Skin of body (tissue), 2 donors: ENCODE measurements around the gene CAPN11. TPM values are rescaled to one million over a fixed set of nuclear protein-coding genes. Genes with fewer than 3 reads are reported as not detected.
"Not testable (repeated sequence)": the region's sequence is repeated elsewhere in the genome, so short reads cannot be mapped to it uniquely, and the experiment has no call there.

Experiments used
- DNase-seq: peaks from one replicate; lab custom pipeline; 2025; lab: John Stamatoyannopoulos, UW
- total RNA-seq: library from RNA; depleted of rRNA; stranded (reverse); fragments of >200 nt; gene quantifications from one replicate; pipeline ENCODE4 v1.2.3, GENCODE V29; 2014

Gene CAPN11
- total RNA-seq, 1 donor from 2014 or later, result 0.89 TPM

- no peak for DNase-seq
These were observed 26.7 kb upstream of the CAPN11 start for GRCh38 chr6:44131892-44132291.

DNA sequence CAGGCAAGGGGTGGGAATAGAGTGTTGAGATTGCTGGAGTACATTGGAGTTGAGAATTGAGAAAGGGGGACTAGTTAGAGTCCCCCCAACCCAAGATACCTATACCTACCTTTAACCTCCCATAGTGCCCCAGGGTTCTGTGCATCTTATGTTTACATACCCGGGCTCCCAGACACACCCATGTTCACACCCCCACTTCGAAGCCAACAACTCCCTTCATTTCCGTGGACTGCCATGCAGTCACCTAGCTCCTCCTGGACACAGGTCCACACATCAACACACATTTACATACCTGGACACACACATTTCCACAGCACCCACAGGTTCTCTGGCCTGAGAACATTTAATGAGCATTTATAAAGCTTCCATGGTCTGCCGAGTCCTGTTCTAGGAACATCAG, 26.1 kb upstream of the CAPN11 start:
- no peak for DNase-seq

GRCh38 chr6:44133003-44133931, 25.4 kb upstream of the CAPN11 start:
- peak; percentile 62 for DNase-seq

GRCh38 chr6:44133981-44134711, 24.5 kb upstream of the CAPN11 start:
- no peak for DNase-seq

DNA sequence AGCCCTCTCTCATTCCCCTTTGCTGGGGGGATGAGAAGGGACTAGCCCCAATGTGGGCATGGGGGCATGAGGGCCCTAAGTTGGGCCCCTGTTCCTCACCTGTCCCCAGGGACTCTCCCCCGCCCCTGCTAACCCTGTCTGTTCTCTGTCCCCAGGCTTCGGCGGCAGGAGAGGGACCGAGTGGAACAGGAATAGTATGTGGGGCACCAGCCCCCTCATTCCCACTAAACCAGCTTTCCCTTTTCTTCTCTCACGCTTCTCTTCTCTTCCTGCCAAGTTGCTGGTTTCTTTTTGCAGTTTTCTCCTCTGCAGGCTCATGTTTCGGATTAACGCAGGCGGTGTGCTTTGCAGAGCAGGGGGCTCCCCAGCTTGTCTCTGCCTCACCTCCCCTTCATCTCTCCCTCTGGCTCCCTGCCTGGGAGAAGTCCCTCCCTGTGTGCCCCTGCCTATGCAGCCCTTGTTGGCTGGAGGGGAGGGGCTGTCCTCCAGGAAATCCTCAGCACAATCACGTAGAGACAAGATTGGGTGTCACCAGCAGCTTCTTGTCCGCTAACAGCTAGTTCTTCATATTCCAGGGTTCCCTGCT, 23.4 kb upstream of the CAPN11 start:
- no peak for DNase-seq

DNA sequence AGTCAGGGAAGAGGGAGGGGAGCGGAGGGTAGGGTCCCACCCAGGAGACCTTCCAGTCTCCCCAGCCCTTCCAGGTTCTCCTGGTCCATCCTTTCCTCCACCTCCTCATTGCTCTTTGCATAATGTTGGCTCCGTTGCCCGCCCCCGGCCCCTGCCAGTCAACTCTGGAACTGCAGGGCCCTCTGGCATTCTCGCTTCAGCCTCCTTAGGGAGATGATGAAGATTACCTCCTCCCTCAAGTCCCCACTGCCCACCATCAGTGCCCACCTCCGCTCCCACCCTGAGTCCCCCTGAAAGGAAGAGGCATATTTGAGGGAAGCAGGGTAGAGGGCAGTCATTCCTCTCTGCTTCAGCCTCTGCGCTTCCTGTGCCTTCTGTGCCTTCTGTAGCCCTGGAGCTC, 22.7 kb upstream of the CAPN11 start:
- no peak for DNase-seq

GRCh38 chr6:44138717-44139350, 19.8 kb upstream of the CAPN11 start:
- DNase-seq, result no peak

DNA sequence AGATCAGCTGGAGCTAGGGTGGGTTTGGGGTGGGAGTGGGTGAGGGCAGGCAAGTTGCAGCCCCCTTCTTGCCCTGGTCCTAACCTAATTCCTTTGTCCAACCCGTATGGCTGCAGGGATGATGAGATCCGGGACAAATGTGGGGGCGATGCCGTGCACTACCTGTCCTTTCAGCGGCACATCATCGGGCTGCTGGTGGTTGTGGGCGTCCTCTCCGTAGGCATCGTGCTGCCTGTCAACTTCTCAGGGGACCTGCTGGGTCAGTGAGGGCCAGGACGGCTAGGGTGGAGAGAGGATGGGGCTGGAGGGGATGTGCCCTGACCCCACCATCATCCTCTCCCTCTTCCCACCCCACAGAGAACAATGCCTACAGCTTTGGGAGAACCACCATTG, 19.3 kb upstream of the CAPN11 start:
- no peak for DNase-seq

DNA sequence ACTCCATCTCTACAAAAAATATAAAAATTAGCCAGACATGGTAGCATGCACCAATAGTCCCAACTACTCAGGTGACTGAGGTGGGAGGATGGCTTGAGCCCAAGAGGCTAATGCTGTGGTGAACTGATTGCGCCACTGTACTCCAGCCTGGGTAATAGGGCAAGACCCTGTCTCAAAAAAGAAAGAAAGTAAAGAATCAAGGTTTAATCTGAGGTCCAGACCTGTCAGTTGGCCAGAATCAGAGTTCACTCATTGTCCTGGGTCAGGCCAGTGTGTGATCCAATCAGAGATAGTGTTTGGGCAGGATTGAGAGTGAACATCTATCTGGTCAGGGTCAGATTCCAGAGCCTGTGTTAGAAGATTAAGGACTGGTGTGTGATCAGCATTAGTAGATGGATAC, 15.8 kb upstream of the CAPN11 start:
- DNase-seq, result no peak

DNA sequence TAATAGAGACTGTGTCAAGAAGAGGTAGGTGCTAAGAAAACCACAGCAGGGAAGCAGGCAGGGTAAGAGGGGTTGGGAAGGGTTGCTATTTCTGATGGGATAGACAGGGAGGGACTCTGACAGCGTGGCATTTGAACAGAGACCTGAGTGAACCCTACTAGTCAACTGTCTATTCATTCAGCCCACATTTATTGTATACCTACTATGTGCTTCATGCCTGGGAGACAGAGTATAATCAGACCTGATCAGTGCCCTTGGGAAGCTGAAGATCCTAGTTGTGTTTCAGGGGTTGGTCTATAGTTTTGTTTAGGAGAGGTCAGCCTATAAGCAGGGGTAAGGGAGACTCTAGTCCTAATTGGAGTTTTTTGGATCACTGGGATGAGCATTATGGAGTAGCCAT, 14.9 kb upstream of the CAPN11 start:
- no peak for DNase-seq

DNA sequence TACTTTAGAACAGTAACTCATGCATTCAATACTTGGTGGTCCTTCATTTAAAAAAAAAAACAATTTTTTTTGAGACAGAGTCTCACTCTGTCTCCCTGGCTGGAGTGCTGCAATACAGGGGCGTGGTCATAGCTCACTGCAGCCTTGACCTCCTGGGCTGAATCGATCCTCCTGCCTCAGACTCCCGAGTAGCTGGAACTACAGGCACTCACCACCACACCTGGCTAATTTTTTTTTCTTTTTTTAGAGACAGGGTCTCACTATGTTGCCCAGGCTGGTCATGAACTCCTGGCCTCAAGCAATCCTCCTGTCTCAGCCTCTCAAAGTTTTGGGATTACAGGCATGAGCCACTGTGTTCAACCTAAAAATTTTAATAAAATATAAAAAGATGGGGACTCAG, 14.1 kb upstream of the CAPN11 start:
- not testable (repeated sequence) for DNase-seq

DNA sequence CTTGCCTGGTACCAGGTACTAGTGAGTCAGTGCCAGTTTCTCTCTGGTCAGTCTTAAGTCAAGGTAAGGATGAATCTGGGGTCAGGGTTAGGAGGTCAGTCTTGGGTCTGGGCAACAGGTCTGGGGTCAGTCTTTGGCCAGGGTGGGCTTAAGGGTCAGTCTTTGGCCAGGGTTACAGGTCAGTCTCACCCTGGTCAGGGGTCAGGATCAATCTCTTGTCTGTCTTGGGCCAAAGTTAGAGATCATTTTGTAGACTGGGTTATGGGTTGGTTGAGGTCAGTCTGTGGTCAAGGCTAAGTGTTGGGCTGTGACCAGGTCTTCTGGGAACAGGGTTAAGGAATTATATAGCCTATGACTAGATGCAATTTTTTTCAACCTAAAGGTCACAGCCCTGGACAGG, 12.8 kb upstream of the CAPN11 start:
- DNase-seq, result no peak

DNA sequence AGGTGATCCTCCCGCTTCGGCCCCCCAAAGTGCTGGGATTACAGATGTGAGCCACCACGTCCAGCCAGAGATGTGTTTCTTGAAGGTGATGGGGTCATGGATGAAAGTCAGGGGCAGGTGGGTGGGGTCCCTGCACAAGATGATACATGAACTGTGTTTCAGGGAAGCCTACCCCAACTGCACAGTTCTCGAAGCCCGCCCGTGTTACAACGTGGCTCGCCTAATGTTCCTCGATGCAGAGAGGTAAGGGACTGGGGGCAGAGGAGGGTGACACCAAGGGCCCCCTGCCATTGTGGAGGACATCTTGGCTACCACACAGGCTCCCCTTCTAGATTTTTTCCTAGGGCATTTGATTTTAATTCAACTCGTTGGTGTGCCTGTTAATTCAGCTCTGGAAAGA, 11.9 kb upstream of the CAPN11 start:
- DNase-seq, result no peak

DNA sequence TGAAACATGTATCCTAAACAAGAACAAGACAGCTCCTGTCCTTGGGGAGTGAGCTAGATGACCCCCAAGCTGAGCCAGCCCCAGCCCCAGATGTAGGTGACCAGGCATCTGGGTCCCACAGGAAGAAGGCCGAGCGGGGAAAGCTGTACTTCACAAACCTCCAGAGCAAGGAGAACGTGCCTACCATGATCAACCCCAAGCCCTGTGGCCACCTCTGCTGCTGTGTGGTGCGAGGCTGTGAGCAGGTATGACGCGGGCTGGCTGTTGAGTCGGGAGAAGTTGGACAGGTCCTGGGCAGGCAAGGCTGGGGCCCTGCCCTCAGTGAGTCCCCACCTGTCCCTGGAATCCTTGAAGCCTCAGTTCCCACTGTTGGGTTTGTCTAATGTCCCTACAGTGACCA, 11.4 kb upstream of the CAPN11 start:
- no peak for DNase-seq

DNA sequence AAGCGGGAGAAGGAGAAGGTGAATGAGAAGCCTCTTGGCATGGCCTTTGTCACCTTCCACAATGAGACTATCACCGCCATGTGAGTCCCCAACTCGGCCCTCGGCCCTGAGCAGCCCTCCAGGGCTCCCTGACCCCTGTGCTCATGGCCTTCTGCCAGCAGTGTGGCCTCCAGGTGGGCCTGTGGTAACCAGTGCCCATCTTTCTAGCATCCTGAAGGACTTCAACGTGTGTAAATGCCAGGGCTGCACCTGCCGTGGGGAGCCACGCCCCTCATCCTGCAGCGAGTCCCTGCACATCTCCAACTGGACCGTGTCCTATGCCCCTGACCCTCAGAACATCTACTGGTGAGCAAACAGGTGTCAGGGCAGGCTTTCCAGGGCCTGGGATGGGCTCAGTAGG, 10.3 kb upstream of the CAPN11 start:
- DNase-seq, result no peak

DNA sequence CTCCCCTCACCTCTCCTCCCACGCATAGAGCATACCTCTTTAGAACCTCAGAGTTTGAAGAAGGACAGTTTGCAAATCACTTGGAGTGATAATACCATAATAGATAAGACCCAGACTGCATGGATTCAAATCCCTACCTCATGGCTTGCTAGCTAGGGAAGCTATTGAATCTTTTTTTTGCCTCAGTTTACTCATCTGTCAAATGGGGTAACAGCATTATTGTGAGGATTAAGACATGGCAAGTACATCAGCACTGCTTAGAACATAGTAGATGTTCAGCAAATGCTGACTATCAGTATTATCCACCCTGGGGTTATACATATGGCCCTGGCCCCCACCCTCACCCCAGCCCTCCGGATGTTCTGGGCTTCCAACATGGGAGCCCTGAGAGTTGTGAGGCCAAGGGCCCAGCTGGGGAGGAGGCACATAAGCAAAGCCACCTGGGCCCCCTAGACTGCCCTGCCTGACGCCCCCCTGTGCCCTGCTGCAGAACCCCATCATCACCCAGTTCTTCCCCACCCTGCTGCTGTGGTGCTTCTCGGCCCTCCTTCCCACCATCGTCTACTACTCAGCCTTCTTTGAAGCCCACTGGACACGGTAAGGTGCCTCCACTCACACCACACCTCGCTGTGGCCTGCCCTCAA, 9.1 kb upstream of the CAPN11 start:
- no peak for DNase-seq

GRCh38 chr6:44150317-44150917, 8.2 kb upstream of the CAPN11 start:
- DNase-seq, result no peak

- DNase-seq, result peak; percentile 63
These were observed 7.1 kb upstream of the CAPN11 start for GRCh38 chr6:44151348-44152108.

DNA sequence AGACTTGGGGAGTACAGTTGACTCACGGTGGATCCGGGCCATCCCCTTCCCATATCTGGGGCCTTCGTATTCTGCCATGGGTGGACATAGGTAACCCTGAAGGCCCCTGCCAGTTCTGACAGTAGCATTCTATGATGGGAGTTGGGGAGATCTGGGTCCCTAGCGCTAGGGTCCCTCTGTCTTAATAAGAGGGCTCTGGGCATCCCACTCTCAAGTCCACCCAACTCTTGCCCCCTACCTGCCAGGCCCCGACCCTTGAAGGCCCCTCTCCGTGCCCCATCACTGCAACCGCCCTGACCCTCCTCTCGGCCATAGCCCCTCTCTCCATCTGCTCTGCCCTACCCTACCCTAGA, 6.5 kb upstream of the CAPN11 start:
- no peak for DNase-seq

GRCh38 chr6:44152533-44152932, 6.1 kb upstream of the CAPN11 start:
- DNase-seq, result no peak
